GM04504 (cell line): ENCODE data around the gene MEX3A.
A peak's percentile ranks its signal among the peaks of the same experiment; 100 is the strongest.
"Not testable (repeated sequence)": the region's sequence is repeated elsewhere in the genome, so short reads cannot be mapped to it uniquely, and the experiment has no call there.

ENCODE experiments used
- DNase-seq: peaks from one replicate; pipeline ENCODE4 v3.0.0-alpha.2; 2012; ENCODE audit warnings: low read depth

The MEX3A gene

DNA sequence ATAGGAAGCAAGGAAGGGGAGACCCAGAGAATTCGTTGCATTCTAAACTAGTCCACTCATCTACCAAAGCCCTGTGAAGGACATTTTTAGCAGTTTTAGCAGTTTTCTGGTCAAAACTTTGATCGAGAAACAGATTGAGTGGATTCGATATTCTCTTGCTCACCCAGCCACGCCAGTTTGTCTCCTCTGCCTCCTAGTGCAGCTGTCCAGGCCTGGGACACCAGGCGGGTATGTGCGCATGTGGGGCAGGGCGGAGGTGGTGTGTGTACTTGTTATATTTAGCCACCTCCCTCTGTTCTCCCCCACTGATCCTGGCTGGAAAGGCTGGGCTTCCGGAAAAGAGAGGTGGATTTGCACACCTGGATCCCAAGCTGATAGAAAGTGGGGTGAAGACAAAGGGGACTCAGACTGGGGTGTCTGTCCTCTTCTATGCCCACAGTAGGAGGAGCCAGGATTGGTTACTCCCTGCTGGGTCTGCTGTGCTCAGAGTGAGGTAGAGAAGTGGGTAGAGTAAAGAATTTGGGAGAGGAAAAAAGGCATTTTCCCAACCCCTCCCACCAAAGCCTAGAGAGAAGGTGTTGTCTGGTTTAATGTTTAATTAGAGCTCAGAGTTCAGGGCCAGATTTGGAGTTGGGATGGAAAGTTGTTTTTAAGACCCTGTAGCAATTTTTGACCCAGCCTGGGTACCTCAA, 36.1 kb upstream of the MEX3A start:
- DNase-seq = no peak

GRCh38 chr1:156117414-156118176, 35.3 kb upstream of the MEX3A start:
- no peak for DNase-seq

- DNase-seq = not testable (repeated sequence)
Measured at GRCh38 chr1:156116731-156117130, 34.5 kb upstream of the MEX3A start.

- DNase-seq = peak; percentile 39
Measured at GRCh38 chr1:156115514-156116374, 33.5 kb upstream of the MEX3A start.

DNA sequence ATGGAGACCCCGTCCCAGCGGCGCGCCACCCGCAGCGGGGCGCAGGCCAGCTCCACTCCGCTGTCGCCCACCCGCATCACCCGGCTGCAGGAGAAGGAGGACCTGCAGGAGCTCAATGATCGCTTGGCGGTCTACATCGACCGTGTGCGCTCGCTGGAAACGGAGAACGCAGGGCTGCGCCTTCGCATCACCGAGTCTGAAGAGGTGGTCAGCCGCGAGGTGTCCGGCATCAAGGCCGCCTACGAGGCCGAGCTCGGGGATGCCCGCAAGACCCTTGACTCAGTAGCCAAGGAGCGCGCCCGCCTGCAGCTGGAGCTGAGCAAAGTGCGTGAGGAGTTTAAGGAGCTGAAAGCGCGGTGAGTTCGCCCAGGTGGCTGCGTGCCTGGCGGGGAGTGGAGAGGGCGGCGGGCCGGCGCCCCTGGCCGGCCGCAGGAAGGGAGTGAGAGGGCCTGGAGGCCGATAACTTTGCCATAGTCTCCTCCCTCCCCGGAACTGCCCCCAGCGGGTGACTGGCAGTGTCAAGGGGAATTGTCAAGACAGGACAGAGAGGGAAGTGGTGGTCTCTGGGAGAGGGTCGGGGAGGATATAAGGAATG, 32.8 kb upstream of the MEX3A start:
- DNase-seq = no peak

- peak; percentile 93 for DNase-seq
Measured at GRCh38 chr1:156114101-156114918, 32.0 kb upstream of the MEX3A start, which contains the start of gene LMNA. Gene LMNA (plus strand): TSS chr1:156114711. CDS start chr1:156114919, 208 bp downstream.

DNA sequence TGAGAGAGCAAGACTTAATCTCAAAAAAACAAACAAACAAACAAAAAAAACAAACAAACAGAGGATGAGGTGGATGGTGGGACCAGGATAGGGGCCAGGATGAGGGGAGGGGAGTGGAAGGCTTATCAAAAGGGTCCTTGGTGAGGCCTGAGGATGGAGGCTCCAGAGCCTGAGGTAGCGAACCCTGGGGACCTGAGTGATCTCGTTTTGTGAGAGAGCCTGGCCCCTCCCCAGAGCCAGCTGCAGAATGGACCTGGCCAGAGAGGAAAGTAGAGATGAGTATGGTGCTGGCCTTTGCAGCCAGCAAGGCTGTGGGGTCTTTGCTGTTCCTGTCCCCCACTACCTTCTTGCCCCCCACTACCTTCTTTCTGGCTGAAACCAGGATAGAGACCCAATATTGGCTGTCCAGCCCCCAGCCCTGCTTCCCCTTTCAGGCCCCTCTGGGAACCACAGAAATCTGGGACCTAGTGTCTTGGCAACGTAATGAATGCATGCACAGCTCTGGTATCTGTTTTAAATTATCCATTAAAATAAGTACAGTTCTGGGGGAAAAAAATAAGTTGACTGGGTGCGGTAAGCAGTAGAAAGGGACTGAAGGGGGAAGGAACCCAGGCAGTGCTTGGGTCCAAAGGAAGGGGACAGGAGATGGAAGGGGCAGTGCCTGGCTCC, 31.2 kb upstream of the MEX3A start:
- DNase-seq = no peak

DNA sequence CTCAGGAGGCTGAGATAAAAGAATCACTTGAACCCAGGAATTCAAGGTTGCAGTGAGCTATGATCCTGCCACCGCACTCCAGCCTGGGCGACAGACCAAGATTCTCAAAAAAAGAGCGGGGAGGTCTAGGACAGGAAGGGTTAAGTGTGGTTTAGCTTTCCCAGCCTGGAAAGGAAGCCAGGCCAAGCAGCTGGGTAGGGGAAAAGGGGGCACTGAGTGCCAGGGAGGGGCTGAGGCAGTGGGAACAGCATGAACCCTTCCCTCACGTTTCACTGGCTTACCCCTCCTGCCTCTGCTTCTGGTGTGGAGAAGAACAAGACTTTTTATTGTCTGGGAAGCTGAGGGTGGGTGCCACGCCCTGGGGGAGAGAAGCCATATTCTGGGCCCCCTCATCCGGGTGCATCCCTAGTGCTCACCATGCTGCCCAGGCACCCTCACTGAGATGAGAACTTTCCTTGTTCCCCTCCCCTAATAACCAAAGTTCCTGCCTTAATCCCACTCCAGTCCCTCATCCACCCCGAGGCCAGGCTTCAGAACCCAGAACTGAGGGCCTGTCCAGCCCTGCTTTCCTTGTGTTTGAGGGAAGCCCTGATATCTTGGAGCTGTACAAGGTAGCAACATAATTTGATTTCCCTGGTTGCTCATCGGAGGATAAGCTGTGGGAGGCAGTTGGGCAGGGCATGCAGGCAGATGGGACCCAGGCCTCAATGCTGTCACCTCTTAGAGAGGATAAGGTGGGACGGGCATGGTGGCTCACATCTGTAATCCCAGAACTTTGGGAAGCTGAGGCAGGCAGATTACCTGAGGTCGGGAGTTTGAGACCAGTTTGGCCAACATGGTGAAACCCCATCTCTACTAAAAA, 30.2 kb upstream of the MEX3A start:
- DNase-seq = no peak

- no peak for DNase-seq
Measured at GRCh38 chr1:156111355-156111962, 29.2 kb upstream of the MEX3A start.

GRCh38 chr1:156110252-156110651, 28.0 kb upstream of the MEX3A start:
- DNase-seq = no peak

DNA sequence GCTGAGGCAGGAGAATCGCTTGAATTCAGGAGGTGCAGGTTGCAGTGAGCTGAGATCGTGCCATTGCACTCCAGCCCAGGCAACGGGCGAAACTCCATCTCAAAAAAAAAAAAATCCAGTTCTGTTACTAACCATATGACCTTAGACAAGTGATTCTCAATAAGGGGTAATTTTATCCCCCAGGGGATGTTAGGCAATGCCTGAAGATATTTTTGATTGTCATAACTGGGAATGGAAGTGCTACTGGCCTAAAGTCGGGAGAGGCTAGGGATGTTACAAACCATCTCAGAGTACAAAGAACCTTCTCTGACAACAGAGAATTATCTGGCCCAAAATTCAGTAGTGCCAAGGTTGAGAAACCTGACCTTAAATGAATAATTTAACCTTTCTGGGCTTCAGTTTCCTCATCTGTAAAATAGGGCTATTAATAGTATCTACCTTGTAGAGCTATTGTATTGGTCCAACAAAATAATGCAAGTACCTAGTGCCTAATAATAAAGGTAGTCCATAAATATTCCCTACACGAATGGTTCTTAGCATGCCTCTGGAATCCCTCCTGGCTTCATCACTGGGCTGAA, 26.5 kb upstream of the MEX3A start:
- DNase-seq = no peak

- DNase-seq = no peak
Measured at GRCh38 chr1:156108057-156108456, 25.8 kb upstream of the MEX3A start.

GRCh38 chr1:156106624-156107488, 24.6 kb upstream of the MEX3A start:
- no peak for DNase-seq

DNA sequence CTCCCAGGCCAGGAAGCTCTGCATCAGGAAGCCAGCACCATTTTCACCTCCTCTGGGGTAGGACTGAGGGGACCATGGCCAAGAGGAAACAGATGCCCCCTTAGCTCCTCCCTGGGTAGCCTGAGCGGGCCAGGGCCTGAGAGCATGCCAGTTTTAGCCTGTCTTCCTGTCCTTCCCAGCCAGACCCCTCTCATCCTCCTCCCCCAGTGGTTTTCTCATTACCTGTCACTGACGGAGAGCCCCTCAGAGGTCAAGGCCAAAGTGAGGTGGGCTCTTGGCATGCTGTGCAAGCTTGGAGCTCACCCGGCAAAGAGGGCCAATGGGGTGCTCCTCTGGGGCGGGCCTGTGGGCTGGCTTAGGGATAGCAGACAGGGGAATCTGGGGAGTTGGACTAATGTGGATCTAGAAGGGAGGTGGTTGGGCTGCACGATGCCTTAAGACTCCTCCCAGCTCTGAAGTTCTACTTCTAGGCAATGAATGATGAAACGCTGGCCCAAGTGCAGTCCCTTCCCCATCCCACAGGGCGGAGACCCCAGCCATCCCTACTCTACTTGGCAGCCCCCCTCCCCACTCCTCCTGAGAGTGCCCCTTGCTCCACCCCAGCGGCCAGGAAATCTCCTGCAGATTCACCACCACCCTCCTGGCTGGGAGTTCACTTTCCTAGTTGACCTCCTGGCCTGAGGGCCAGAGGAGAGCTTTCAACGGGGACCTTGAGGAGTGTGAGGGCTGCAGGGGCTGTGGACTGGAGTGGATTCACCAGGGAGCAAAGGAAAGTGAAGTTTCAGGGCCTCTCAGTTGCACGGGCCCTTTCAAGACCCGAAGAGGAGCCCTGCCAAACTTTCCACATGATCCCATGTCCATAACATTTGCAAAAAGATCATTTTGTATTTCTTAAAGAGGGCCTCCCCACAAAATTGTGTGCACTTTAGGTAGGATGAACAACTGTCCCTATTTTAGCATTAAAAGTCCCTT, 22.9 kb upstream of the MEX3A start:
- peak; percentile 76 for DNase-seq

GRCh38 chr1:156104065-156104810, 22.0 kb upstream of the MEX3A start:
- DNase-seq = peak; percentile 84

GRCh38 chr1:156103521-156103947, 21.3 kb upstream of the MEX3A start:
- peak; percentile 62 for DNase-seq
